HEK293T (cell line): ENCODE data around the gene SSTR5.

Experiments used
- BHLHE40 ChIP-seq: fragments of 450-650 bp; IDR thresholded peaks from 2 replicates; pipeline ENCODE4 v1.6.1; 2016; ENCODE audit warnings: mild to moderate bottlenecking, moderate library complexity, borderline replicate concordance
- L3MBTL2 ChIP-seq: fragments of 450-650 bp; conservative IDR thresholded peaks from 2 replicates; pipeline ENCODE4 v1.6.1; 2016; ENCODE audit warnings: mild to moderate bottlenecking
- LEF1 ChIP-seq: fragments of 450-650 bp; IDR thresholded peaks from 2 replicates; pipeline ENCODE4 v1.6.1; 2017; ENCODE audit warnings: mild to moderate bottlenecking, borderline replicate concordance
- SUZ12 ChIP-seq: fragments of 450-650 bp; IDR thresholded peaks from 2 replicates; pipeline ENCODE4 v1.6.1; 2016; ENCODE audit warnings: mild to moderate bottlenecking
- ZNF384 ChIP-seq: fragments of 450-650 bp; IDR thresholded peaks from 2 replicates; pipeline ENCODE4 v1.6.1; 2016
- TF ChIP-seq, protein P1 (sequence below): fragments of 450-650 bp; IDR thresholded peaks from 2 replicates; pipeline ENCODE4 v1.6.1; 2016

DNA sequence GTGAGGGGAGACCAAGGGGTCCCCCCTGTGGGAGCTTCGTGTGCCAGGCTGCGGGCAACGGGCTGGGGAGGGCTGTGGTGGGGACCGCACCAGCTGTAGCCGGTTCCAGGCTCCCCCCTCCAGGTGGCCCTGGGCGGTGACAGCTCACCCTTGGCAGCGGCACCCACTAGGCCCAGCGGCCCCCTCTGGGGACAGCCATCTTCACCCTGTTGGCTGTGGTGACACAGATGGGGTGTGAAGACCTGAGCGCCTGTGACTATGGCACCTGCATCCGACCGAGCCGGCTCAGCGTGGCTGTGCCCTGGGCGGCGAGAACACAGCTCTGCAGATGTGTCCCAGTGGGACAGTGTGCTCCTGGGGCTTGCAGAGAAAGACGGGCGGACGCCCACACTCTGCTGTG lies 24.6 kb downstream of the SSTR5 start:
- TF ChIP-seq L3MBTL2 (no peak), BHLHE40 (no peak), ZNF384 (no peak), SUZ12 (no peak), LEF1 (no peak)
- TF ChIP-seq, protein P1, sequence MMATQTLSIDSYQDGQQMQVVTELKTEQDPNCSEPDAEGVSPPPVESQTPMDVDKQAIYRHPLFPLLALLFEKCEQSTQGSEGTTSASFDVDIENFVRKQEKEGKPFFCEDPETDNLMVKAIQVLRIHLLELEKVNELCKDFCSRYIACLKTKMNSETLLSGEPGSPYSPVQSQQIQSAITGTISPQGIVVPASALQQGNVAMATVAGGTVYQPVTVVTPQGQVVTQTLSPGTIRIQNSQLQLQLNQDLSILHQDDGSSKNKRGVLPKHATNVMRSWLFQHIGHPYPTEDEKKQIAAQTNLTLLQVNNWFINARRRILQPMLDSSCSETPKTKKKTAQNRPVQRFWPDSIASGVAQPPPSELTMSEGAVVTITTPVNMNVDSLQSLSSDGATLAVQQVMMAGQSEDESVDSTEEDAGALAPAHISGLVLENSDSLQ, result no peak
